Smooth muscle cell of the coronary artery (primary cell): ENCODE data around the gene UBE2R2. TPM values are rescaled to one million over a fixed set of nuclear protein-coding genes. Genes with fewer than 3 reads are reported as not detected.

Experiments used
- total RNA-seq: library from RNA; depleted of rRNA; stranded (reverse); fragments of >200 nt; gene quantifications from 2 replicates; pipeline ENCODE4 v1.2.3, GENCODE V29; 2014; ENCODE audit warnings: low replicate concordance

Gene UBE2R2
- 14.2 and 22.9 TPM in 2 replicates for total RNA-seq

GRCh38 chr9:33816327-33817252, at the start of gene UBE2R2:
UBE2R2 (plus strand) TSS chr9:33817160; CDS start chr9:33817758, 598 bp downstream.

GRCh38 chr9:33795281-33795680, 21.7 kb upstream of the UBE2R2 start, which contains the start of gene PRSS3:
PRSS3 (plus strand) TSS chr9:33795561; CDS start chr9:33795574, 13 bp downstream.

Other genes with a start within 250 kb of the UBE2R2 start
- gene PRSS3, start 21.6 kb upstream of the UBE2R2 start, total RNA-seq = 4.7 and 8.0 TPM in 2 replicates
- 13.5 and 28.0 TPM in 2 replicates for gene UBAP2, start 231.7 kb downstream of the UBE2R2 start, total RNA-seq